Astrocyte of the cerebellum (primary cell): ENCODE results near the gene OSBPL10.
A peak's percentile ranks its signal among the peaks of the same experiment; 100 is the strongest.
"Not testable (repeated sequence)": the region's sequence is repeated elsewhere in the genome, so short reads cannot be mapped to it uniquely, and the experiment has no call there.

Experiments used
- DNase-seq: peaks from one replicate; pipeline ENCODE4 v3.0.0-alpha.2; 2011; ENCODE audit warnings: low read depth
- H3K4me3 ChIP-seq: 2 replicates; pipeline ENCODE4 v1.5.1; 2011; ENCODE audit warnings: mild to moderate bottlenecking, low read depth, low read length, moderate library complexity
- in situ Hi-C: cut with HindIII; loops from 2 replicates; pipeline ENCODE4 v1.10.0; 2017; ENCODE audit warnings: low sequenced_read_pairs
- TF ChIP-seq, protein P1 (sequence below): IDR thresholded peaks from 2 replicates; pipeline ENCODE4 v1.5.1; 2012; ENCODE audit warnings: low read length, low read depth, moderate library complexity, mild to moderate bottlenecking; ENCODE audit errors: missing control alignments

OSBPL10 gene

DNA sequence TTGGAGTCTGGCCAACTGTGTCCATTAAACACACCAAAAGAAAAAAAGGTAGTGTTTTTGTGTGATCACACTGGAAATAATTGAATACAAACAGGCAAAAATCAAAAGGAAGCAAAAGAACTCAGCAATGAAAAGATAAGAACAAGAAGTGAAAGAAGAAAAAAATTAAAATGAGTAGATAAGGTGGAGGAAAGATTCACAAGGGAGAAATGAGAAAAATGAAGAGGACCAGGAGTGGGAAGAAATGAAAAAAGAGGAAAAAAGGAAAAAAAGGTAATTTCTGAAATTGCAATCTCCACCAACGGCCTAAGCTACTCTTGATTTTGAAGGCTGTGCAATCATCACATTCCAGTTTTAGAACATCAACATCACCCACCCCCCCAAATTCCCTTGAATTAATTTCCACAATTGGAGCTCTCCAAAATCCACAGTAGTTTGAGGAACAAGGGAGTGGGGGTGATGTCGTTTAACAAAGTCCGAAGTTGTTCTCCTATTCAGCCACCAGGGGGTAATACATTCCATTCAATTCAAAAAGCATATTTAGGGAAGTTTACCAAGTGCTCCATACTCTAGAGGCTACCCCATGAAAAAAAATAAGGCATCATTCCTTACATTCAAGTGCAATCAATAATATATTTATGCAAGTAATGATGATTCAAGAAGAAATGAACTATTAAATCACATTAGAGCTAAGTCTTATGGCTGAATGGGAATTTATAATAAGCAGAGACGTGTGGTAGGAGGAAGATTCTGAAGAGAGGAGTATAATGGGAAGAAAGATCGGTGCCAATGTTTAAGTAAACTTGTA is 37.9 kb upstream of the OSBPL10 start:
- peak; percentile 32 for DNase-seq
- in situ Hi-C loops: loop anchor here (10.0 kb wide), 1 partner anchor 86 kb away; the partner anchor contains the start of gene GPD1L
- TF ChIP-seq, protein P1, sequence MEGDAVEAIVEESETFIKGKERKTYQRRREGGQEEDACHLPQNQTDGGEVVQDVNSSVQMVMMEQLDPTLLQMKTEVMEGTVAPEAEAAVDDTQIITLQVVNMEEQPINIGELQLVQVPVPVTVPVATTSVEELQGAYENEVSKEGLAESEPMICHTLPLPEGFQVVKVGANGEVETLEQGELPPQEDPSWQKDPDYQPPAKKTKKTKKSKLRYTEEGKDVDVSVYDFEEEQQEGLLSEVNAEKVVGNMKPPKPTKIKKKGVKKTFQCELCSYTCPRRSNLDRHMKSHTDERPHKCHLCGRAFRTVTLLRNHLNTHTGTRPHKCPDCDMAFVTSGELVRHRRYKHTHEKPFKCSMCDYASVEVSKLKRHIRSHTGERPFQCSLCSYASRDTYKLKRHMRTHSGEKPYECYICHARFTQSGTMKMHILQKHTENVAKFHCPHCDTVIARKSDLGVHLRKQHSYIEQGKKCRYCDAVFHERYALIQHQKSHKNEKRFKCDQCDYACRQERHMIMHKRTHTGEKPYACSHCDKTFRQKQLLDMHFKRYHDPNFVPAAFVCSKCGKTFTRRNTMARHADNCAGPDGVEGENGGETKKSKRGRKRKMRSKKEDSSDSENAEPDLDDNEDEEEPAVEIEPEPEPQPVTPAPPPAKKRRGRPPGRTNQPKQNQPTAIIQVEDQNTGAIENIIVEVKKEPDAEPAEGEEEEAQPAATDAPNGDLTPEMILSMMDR: peak; percentile 63
- H3K4me3 ChIP-seq: no peak overlapping the region

DNA sequence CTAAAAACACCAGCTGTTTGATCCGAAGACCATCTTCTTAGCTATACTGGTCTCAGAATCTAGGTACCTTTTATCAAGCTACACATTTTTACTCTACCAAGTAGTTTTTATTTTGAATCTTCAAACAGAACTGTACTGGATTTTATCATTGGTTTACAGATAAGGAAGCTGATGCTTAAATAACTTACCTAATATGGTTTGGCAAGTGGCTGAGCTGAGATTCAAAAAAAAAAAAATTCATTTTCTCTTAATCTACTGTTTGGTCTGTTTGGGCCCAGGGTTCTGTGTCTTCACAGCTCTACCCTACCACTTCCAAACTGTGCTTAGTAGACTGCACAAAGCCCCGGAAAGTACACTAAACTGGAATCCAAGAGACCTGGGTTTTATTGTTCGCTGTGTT is 36.2 kb upstream of the OSBPL10 start:
- TF ChIP-seq, protein P1: no peak
- in situ Hi-C loops: loop anchor here (10.0 kb wide), 1 partner anchor 88 kb away; the partner anchor contains the start of gene GPD1L
- no peak for DNase-seq
- no peak overlapping the region for H3K4me3 ChIP-seq

DNA sequence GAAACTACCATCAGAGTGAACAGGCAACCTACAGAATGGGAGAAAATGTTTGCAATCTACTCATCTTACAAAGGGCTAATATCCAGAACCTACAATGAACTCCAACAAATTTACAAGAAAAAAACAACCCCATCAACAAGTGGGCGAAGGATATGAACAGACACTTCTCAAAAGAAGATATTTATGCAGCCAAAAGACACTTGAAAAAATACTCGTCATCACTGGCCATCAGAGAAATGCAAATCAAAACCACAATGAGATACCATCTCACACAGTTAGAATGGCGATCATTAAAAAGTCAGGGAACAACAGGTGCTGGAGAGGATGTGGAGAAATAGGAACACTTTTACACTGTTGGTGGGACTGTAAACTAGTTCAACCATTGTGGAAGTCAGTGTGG is 34.6 kb upstream of the OSBPL10 start:
- not testable (repeated sequence) for H3K4me3 ChIP-seq, DNase-seq
- in situ Hi-C loops: loop anchor here (10.0 kb wide), 1 partner anchor 89 kb away; the partner anchor contains the start of gene GPD1L

DNA sequence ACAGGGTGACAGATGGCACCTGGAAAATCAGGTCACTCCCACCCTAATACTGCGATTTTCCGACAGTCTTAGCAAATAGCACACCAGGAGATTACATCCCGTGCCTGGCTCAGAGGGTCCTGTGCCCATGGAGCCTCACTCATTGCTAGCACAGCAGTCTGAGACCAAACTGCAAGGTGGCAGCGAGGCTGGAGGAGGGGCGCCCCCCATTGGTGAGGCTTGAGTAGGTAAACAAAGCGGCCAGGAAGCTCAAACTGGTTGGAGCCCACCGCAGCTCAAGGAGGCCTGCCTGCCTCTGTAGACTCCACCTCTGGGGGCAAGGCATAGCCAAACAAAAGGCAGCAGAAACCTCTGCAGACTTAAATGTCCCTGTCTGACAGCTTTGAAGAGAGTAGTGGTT is 29.6 kb upstream of the OSBPL10 start:
- DNase-seq, H3K4me3 ChIP-seq: not testable (repeated sequence)
- in situ Hi-C loops: loop anchor here (10.0 kb wide), 1 partner anchor 94 kb away; the partner anchor contains the start of gene GPD1L

DNA sequence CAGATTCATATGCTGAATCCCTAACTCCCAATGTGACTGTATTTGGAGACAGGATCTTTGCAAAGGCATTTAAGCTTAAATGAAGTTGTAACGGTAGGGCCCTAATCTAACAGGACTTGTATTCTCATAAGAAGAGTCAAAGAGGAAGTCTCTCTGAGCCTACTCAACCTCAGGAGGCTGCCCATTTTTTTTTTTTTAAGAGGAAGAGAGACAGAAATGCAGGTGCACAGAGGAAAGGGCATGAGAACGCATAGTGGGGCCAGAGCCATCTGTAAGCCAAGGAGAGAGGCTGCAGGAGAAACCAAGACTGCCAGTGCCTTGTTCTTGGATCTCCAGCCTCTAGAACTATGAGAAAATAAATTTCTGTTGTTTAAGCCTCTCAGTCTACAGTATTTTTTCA is 28.9 kb upstream of the OSBPL10 start:
- no peak for DNase-seq
- in situ Hi-C loops: loop anchor here (10.0 kb wide), 1 partner anchor 95 kb away; the partner anchor contains the start of gene GPD1L
- no peak overlapping the region for H3K4me3 ChIP-seq
- TF ChIP-seq, protein P1: no peak

DNA sequence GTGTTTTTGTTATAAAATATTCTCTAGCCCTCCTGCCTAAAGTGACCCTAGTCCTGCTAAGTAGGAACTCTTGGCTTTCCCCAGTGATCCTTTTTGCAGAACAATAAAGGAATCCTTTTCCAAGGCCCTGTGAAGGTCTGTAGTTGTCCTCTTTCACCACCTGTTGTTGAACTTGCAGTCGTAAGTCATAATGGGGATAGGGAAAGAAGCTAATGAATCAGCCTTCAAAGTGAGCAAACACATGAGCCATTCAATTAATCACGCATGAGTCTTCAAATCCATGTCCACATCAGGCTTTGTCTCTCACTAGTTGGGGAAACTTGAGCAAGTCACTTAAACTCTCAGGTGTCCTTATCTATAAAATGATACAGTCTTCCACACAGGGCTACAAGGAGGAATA is 28.0 kb upstream of the OSBPL10 start:
- TF ChIP-seq, protein P1: no peak
- in situ Hi-C loops: no loop called here
- H3K4me3 ChIP-seq: no peak overlapping the region
- no peak for DNase-seq

DNA sequence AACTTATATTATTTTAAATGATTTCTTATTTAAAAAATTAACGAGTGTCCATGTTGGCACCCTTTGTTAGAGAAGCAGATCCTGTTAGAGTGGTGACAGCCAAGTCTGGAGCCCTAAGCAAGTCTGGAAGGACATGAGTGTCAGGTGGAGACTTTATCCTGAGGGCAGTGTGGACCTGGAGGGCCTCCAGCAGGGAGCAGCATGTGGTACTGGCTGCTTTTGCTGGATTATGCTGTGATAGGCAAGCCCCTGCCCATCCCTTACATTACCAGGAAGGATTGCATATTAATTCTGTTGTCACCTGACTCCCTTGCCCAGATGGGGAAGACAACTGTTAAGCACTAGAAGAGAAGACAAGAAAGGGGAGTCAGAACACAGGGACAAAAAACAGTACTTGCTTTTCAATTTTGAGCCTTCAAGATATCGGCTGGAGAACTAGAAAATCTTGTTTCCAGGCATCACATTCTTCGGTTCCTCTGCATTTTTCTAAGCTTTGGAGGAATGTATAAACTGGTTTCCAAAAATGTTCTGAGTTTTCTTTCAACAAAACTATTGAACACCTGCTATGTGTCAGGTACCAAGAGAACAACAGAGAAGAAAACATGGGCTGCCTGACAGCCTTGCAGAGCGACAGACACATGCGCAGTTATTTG is 23.2 kb upstream of the OSBPL10 start:
- TF ChIP-seq, protein P1: no peak
- no peak for DNase-seq
- in situ Hi-C loops: no loop called here
- H3K4me3 ChIP-seq: no peak overlapping the region
